HEK293 (cell line): Measurements from ENCODE around the gene QSER1.
A peak's percentile ranks its signal among the peaks of the same experiment; 100 is the strongest.
"Not testable (repeated sequence)": the region's sequence is repeated elsewhere in the genome, so short reads cannot be mapped to it uniquely, and the experiment has no call there.

ENCODE experiments used
- CTCF ChIA-PET: fragments of 350-600 bp; formaldehyde crosslinking; extraction: SDS; loops from one replicate; lab custom pipeline; 2021; ENCODE audit warnings: antibody characterized with exemption; lab: Yijun Ruan, JAX
- POLR2A ChIA-PET: fragments of 300-600 bp; formaldehyde crosslinking; extraction: SDS; loops from one replicate; lab custom pipeline; 2020; ENCODE audit warnings: antibody characterized with exemption, inconsistent platforms; lab: Yijun Ruan, JAX
- H3K27ac ChIP-seq: fragments of 200-500 bp; sonication (Bioruptor generic); 2 replicates; pipeline ENCODE4 v1.5.1; 2014; ENCODE audit warnings: low read depth, low read length, control low read depth, inconsistent platforms; ENCODE audit errors: extremely low read depth
- H3K36me3 ChIP-seq, 2 experiments: fragments of 200-500 bp in 1 of 2; sonication (Bioruptor generic) in 1 of 2; 1 replicate in 1 of 2; 2 replicates in 1 of 2; pipeline ENCODE4 v1.5.1; 2014 to 2017; ENCODE audit warnings: inconsistent platforms in 2 of 2, low read length in 2 of 2; ENCODE audit not compliant: control insufficient read depth in 2 of 2, insufficient read depth in 1 of 2
- H3K4me1 ChIP-seq: fragments of 200-500 bp; sonication (Bioruptor generic); 2 replicates; pipeline ENCODE4 v1.5.1; 2014; ENCODE audit warnings: mild to moderate bottlenecking, low read length, inconsistent platforms; ENCODE audit not compliant: control insufficient read depth, insufficient read depth
- H3K4me3 ChIP-seq: 2 replicates; pipeline ENCODE4 v1.5.1; 2011; ENCODE audit warnings: low read depth, mild to moderate bottlenecking, control low read depth, low read length, moderate library complexity
- H3K9me3 ChIP-seq: fragments of 200-500 bp; sonication (Bioruptor generic); 2 replicates; pipeline ENCODE4 v1.5.1; 2014; ENCODE audit warnings: low read depth, low read length, inconsistent platforms; ENCODE audit not compliant: control insufficient read depth, insufficient read depth
- ELK4 ChIP-seq: IDR thresholded peaks from 2 replicates; pipeline ENCODE4 v1.6.1; 2011; ENCODE audit warnings: mild to moderate bottlenecking, low read depth, low read length, borderline replicate concordance
- GLIS1 ChIP-seq: fragments of 450-650 bp; formaldehyde crosslinking; IDR thresholded peaks from 2 replicates; pipeline ENCODE4 v1.5.1; 2016; ENCODE audit warnings: missing biosample characterization, missing genetic modification characterization
- PBX3 ChIP-seq: sonication (generic); formaldehyde crosslinking; IDR thresholded peaks from 2 replicates; pipeline ENCODE4 v1.8.1; 2022; ENCODE audit warnings: mild to moderate bottlenecking, moderate library complexity, missing genetic modification reagents
- SCRT2 ChIP-seq: fragments of 450-650 bp; formaldehyde crosslinking; IDR thresholded peaks from 2 replicates; pipeline ENCODE4 v1.5.1; 2016; ENCODE audit warnings: missing biosample characterization, missing genetic modification characterization
- WT1 ChIP-seq: fragments of 450-650 bp; formaldehyde crosslinking; IDR thresholded peaks from 2 replicates; pipeline ENCODE4 v1.5.1; 2016; ENCODE audit warnings: missing biosample characterization, missing genetic modification characterization
- ZBTB1 ChIP-seq: fragments of 450-650 bp; formaldehyde crosslinking; IDR thresholded peaks from 2 replicates; pipeline ENCODE4 v1.5.1; 2016; ENCODE audit warnings: missing biosample characterization, missing genetic modification characterization
- ZFHX2 ChIP-seq: fragments of 450-650 bp; formaldehyde crosslinking; conservative IDR thresholded peaks from 2 replicates; pipeline ENCODE4 v1.5.1; 2016; ENCODE audit warnings: missing biosample characterization, missing genetic modification characterization
- ZNF148 ChIP-seq: fragments of 450-650 bp; formaldehyde crosslinking; IDR thresholded peaks from 2 replicates; pipeline ENCODE4 v1.5.0; 2017; ENCODE audit warnings: missing biosample characterization, missing genetic modification characterization, borderline replicate concordance
- ZNF174 ChIP-seq: fragments of 450-650 bp; formaldehyde crosslinking; IDR thresholded peaks from 2 replicates; pipeline ENCODE4 v1.5.0; 2017; ENCODE audit warnings: missing biosample characterization, mild to moderate bottlenecking, missing genetic modification characterization
- ZNF214 ChIP-seq: fragments of 450-650 bp; formaldehyde crosslinking; IDR thresholded peaks from 2 replicates; pipeline ENCODE4 v1.5.1; 2017; ENCODE audit warnings: missing biosample characterization, mild to moderate bottlenecking, missing genetic modification characterization, borderline replicate concordance
- ZNF248 ChIP-seq: fragments of 450-650 bp; formaldehyde crosslinking; IDR thresholded peaks from 2 replicates; pipeline ENCODE4 v1.5.1; 2017; ENCODE audit warnings: missing biosample characterization, missing genetic modification characterization
- ZNF335 ChIP-seq: fragments of 450-650 bp; formaldehyde crosslinking; conservative IDR thresholded peaks from 2 replicates; pipeline ENCODE4 v1.5.1; 2016; ENCODE audit warnings: missing biosample characterization, missing genetic modification characterization
- ZNF600 ChIP-seq: fragments of 450-650 bp; formaldehyde crosslinking; IDR thresholded peaks from 2 replicates; pipeline ENCODE4 v1.5.1; 2016; ENCODE audit warnings: missing biosample characterization, missing genetic modification characterization
- ZNF654 ChIP-seq: fragments of 450-650 bp; formaldehyde crosslinking; IDR thresholded peaks from 2 replicates; pipeline ENCODE4 v1.5.1; 2016; ENCODE audit warnings: low read depth, missing biosample characterization, missing genetic modification characterization
- ZNF837 ChIP-seq: fragments of 450-650 bp; formaldehyde crosslinking; IDR thresholded peaks from 2 replicates; pipeline ENCODE4 v1.5.1; 2016; ENCODE audit warnings: missing biosample characterization, missing genetic modification characterization
- ZNF843 ChIP-seq: fragments of 450-650 bp; formaldehyde crosslinking; IDR thresholded peaks from 2 replicates; pipeline ENCODE4 v1.5.1; 2016; ENCODE audit warnings: missing biosample characterization, missing genetic modification characterization
- ZXDB ChIP-seq: fragments of 450-650 bp; formaldehyde crosslinking; IDR thresholded peaks from 2 replicates; pipeline ENCODE4 v1.5.1; 2016; ENCODE audit warnings: missing biosample characterization, missing genetic modification characterization

Gene QSER1

GRCh38 chr11:32885556-32885955, 7.1 kb upstream of the QSER1 start:
- ChIA-PET CTCF (interaction anchor here (0.6 to 2.3 kb wide), 5 partner anchors 8 to 597 kb away, joined by 3 to 7 read pairs (median 5); no protein-coding TSS in a partner anchor), POLR2A (no interaction called here)
- H3K9me3 ChIP-seq = no peaks in the 10 kb centered on the region
- TF ChIP-seq ZNF654 (tag by site-specific recombination) (no peak), ZNF214 (no peak), PBX3 (CRISPR knock-in tag) (no peak), SCRT2 (no peak), ZNF174 (tag by site-specific recombination) (no peak), ZNF600 (tag by site-specific recombination) (no peak), ZNF837 (tag by site-specific recombination) (no peak), ZNF248 (tag by site-specific recombination) (no peak), ZNF148 (tag by site-specific recombination) (no peak), ZNF335 (tag by site-specific recombination) (no peak), ZNF843 (tag by site-specific recombination) (no peak), GLIS1 (no peak), ZXDB (no peak), ELK4 (no peak)
- H3K4me3 ChIP-seq = no peak overlapping the region
- H3K4me1 ChIP-seq = no peaks in the 10 kb centered on the region
- no peaks in the 10 kb centered on the region for H3K36me3 ChIP-seq
- no peak overlapping the region for H3K27ac ChIP-seq

- POLR2A ChIA-PET = no interaction called here
- TF ChIP-seq ZBTB1 (no peak), ZFHX2 (tag by site-specific recombination) (no peak), WT1 (tag by site-specific recombination) (peak; percentile 54)
- TF ChIP-seq, all 188 proteins: peak for 1
- Histone ChIP-seq H3K4me1 (no peaks in the 10 kb centered on the region), H3K4me3 (no peak overlapping the region), H3K27ac (no peak overlapping the region), H3K9me3 (no peaks in the 10 kb centered on the region), H3K36me3 (no peaks in the 10 kb centered on the region)
- CTCF ChIA-PET = interaction anchor here (0.6 to 2.3 kb wide), 2 partner anchors 9 to 139 kb away, joined by 3 to 7 read pairs; no protein-coding TSS in a partner anchor
Observed at GRCh38 chr11:32886180-32886579, 6.4 kb upstream of the QSER1 start.

GRCh38 chr11:32887707-32888383, 4.8 kb upstream of the QSER1 start:
- H3K4me1 ChIP-seq, POLR2A ChIA-PET, H3K9me3 ChIP-seq, H3K36me3 ChIP-seq, H3K4me3 ChIP-seq, H3K27ac ChIP-seq: not testable (repeated sequence)
- CTCF ChIA-PET = interaction anchor here (0.7 kb wide), 1 partner anchor 18 kb away, joined by 3 read pairs; no protein-coding TSS in a partner anchor
